ENCODE data around the gene TREML4.

- TF ChIP-seq POLR2AphosphoS5 (IDR thresholded peaks at IDR 0.05) = no peak
- TF ChIP-seq CTCF (IDR thresholded peaks at IDR 0.05) = no peak
- TF ChIP-seq POLR2A (IDR thresholded peaks at IDR 0.05) = no peak
- TF ChIP-seq EP300 (IDR thresholded peaks at IDR 0.05; ENCODE audit: low read depth) = no peak
Measured at GRCh38 chr6:41277605-41278004, 49.5 kb downstream of the TREML4 start.

Data from transverse colon (tissue), 4 donors.